GM12892 (cell line): Measurements from ENCODE around the gene APOBEC3H.

Source experiments
- POLR2A ChIP-seq: IDR thresholded peaks from 2 replicates; pipeline ENCODE4 v1.6.1; 2011; ENCODE audit warnings: low read depth, low read length, control low read depth
- POLR2AphosphoS5 ChIP-seq: IDR thresholded peaks from 2 replicates; pipeline ENCODE4 v1.6.1; 2011; ENCODE audit warnings: low read depth, low read length, control low read depth

DNA sequence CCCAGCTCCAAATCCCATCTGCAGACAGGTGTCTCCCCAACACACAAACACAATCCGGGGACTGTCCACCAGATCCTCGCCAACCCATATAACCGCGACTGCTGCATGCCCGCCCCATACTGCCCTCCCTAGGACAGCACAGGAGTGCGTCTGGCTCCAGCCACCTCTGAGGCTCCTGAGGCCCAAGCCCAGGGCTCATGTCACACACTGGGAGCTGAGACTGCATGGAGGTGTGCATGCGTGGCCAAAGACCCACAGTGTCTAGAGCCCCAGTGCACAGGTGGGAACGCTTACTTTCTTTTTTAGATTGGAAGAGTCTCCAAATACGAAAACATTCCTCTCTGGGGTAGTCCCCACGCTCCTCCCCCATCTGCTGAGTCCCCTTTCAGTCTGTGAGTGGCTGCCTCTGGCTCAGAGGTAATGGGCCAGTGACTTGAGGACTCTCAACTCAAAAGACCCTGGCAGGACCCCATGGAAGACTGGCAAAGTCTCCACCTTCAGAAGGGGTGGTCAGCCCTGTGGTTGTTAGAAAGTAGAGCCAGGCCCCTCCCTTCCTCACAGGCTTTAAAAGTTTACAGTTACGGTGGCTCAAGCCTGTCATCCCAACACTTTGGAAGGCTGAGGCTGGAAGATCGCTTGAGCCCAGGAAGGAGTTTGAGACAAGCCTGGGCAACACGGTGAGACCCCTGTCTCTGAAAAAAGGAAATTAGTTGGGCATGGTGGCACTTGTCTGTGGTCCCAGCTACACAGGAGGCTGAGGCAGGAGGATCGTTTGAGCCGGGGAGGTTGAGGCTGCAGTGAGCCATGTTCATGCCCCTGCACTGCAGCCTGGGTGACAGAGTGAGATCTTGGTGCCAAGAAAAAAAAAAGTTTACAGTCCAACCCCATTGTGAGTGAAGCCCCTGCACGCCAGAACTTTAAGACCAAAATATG, 53.1 kb downstream of the APOBEC3H start:
- 0 out of 2 replicates have a peak, but pooled peaks have one; percentile 30 for TF ChIP-seq POLR2AphosphoS5
- TF ChIP-seq POLR2A, result no peak
